SK-N-SH (cell line): Measurements from ENCODE around the gene SH2D3A. TPM values are rescaled to one million over a fixed set of nuclear protein-coding genes. Genes with fewer than 3 reads are reported as not detected.

Experiments used
- CTCF ChIA-PET: fragments of 300-600, 350-600 bp; formaldehyde crosslinking; extraction: SDS; loops from one replicate; lab custom pipeline; 2021; lab: Yijun Ruan, JAX
- POLR2A ChIA-PET: fragments of 350-600 bp; sonication (Branson Sonifier 250); formaldehyde crosslinking; extraction: SDS; loops from one replicate; lab custom pipeline; 2020; ENCODE audit warnings: antibody characterized with exemption, inconsistent platforms; lab: Yijun Ruan, JAX
- DNase-seq: peaks from one replicate; pipeline ENCODE4 v3.0.0; 2012
- H2AFZ ChIP-seq: fragments of 200-600 bp; sonication (generic); 2 replicates; pipeline ENCODE4 v1.8.1; 2016; ENCODE audit warnings: antibody characterized with exemption, mild to moderate bottlenecking, low read depth
- H3F3A ChIP-seq: fragments of 200-600 bp; sonication (generic); replicated peaks from 2 replicates; pipeline ENCODE3; 2016; ENCODE audit warnings: antibody characterized with exemption, mild to moderate bottlenecking; ENCODE audit not compliant: insufficient read depth
- H3K27ac ChIP-seq, 2 experiments: fragments of 200-500 bp in 1 of 2; fragments of 200-600 bp in 1 of 2; sonication (Bioruptor generic) in 1 of 2; sonication (generic), shearing (Covaris generic) in 1 of 2; 2 replicates each; pipeline versions ENCODE4 v1.5.1 to v1.6.1; 2014 to 2016; ENCODE audit warnings: low read depth in 2 of 2, inconsistent platforms in 1 of 2, low read length in 1 of 2, mild to moderate bottlenecking in 1 of 2, mixed read lengths in 1 of 2
- H3K27me3 ChIP-seq: fragments of 200-600 bp; sonication (generic), shearing (Covaris generic); 2 replicates; pipeline ENCODE4 v1.6.1; 2016; ENCODE audit warnings: mixed run types; ENCODE audit not compliant: insufficient read depth
- H3K36me3 ChIP-seq, 2 experiments: fragments of 200-500 bp in 1 of 2; fragments of 200-600 bp in 1 of 2; sonication (Bioruptor generic) in 1 of 2; sonication (generic) in 1 of 2; replicated peaks in 1 of 2; 2 replicates each; pipeline versions ENCODE3 to v1.5.1; 2014 to 2016; ENCODE audit warnings: low read length in 1 of 2, mild to moderate bottlenecking in 1 of 2; ENCODE audit not compliant: insufficient read depth in 2 of 2, control insufficient read depth in 1 of 2
- H3K4me1 ChIP-seq, 2 experiments: fragments of 200-500 bp in 1 of 2; fragments of 200-600 bp in 1 of 2; sonication (Bioruptor generic) in 1 of 2; sonication (generic), shearing (Covaris generic) in 1 of 2; 2 replicates each; pipeline versions ENCODE4 v1.5.1 to v1.6.1; 2014 to 2016; ENCODE audit warnings: low read depth in 1 of 2, low read length in 1 of 2, mixed run types in 1 of 2; ENCODE audit not compliant: insufficient read depth in 2 of 2, control insufficient read depth in 1 of 2
- H3K4me2 ChIP-seq: fragments of 200-600 bp; sonication (generic), shearing (Covaris generic); 2 replicates; pipeline ENCODE4 v1.6.1; 2017; ENCODE audit warnings: mixed run types
- H3K4me3 ChIP-seq, 2 experiments: fragments of 200-500 bp in 1 of 2; fragments of 200-600 bp in 1 of 2; sonication (Bioruptor generic) in 1 of 2; sonication (generic), shearing (Covaris generic) in 1 of 2; 2 replicates each; pipeline versions ENCODE4 v1.5.1 to v1.8.1; 2014 to 2016; ENCODE audit warnings: low read depth in 2 of 2, inconsistent platforms in 1 of 2, low read length in 1 of 2, mild to moderate bottlenecking in 1 of 2, mixed read lengths in 1 of 2, moderate library complexity in 1 of 2
- H3K79me2 ChIP-seq: fragments of 200-600 bp; sonication (generic); 2 replicates; pipeline ENCODE4 v1.8.1; 2017; ENCODE audit warnings: mild to moderate bottlenecking; ENCODE audit not compliant: insufficient read depth
- H3K9ac ChIP-seq: fragments of 200-600 bp; sonication (generic); 2 replicates; pipeline ENCODE4 v1.6.1; 2017; ENCODE audit warnings: mixed run types
- H3K9me2 ChIP-seq: fragments of 200-600 bp; sonication (generic); 2 replicates; pipeline ENCODE4 v1.6.1; 2017; ENCODE audit warnings: mixed run types
- H3K9me3 ChIP-seq: fragments of 200-600 bp; sonication (generic); 2 replicates; pipeline ENCODE4 v1.6.1; 2017; ENCODE audit warnings: mixed run types, mild to moderate bottlenecking, moderate library complexity
- H4K20me1 ChIP-seq: fragments of 200-600 bp; sonication (generic); 2 replicates; pipeline ENCODE4 v1.6.1; 2017; ENCODE audit warnings: mild to moderate bottlenecking, mixed run types; ENCODE audit not compliant: insufficient read depth
- CHD2 ChIP-seq: fragments of 150-350 bp; IDR thresholded peaks from 2 replicates; pipeline ENCODE4 v1.6.1; 2018; ENCODE audit warnings: low read length; ENCODE audit not compliant: partially characterized antibody
- ELF1 ChIP-seq: IDR thresholded peaks from 2 replicates; pipeline ENCODE4 v1.4.0; 2012
- EP300 ChIP-seq, 2 experiments: IDR thresholded peaks; 2 replicates each; pipeline versions ENCODE4 v1.4.0 to v1.6.1; 2012; ENCODE audit warnings: borderline replicate concordance in 1 of 2, low read depth in 1 of 2, low read length in 1 of 2
- FOSL2 ChIP-seq: IDR thresholded peaks from 2 replicates; pipeline ENCODE4 v1.4.0; 2012; ENCODE audit warnings: low read depth, mild to moderate bottlenecking, moderate library complexity, borderline replicate concordance
- FOXJ3 ChIP-seq: sonication (generic); formaldehyde crosslinking; IDR thresholded peaks from 2 replicates; pipeline ENCODE4 v1.5.1; 2020; ENCODE audit warnings: mild to moderate bottlenecking, missing genetic modification reagents
- GABPA ChIP-seq: IDR thresholded peaks from 2 replicates; pipeline ENCODE4 v1.4.0; 2012; ENCODE audit warnings: low read depth, mild to moderate bottlenecking
- GATA2 ChIP-seq: sonication (generic); formaldehyde crosslinking; IDR thresholded peaks from 2 replicates; pipeline ENCODE4 v1.5.0; 2020; ENCODE audit warnings: mild to moderate bottlenecking, missing genetic modification reagents
- NFIC ChIP-seq: IDR thresholded peaks from 2 replicates; pipeline ENCODE4 v1.4.0; 2012; ENCODE audit warnings: borderline replicate concordance
- NRF1 ChIP-seq: IDR thresholded peaks from 2 replicates; pipeline ENCODE4 v1.6.1; 2012; ENCODE audit warnings: low read depth, mild to moderate bottlenecking, low read length
- POLR2AphosphoS5 ChIP-seq: IDR thresholded peaks from 2 replicates; pipeline ENCODE4 v1.6.1; 2012; ENCODE audit warnings: low read depth, low read length
- SIN3A ChIP-seq: IDR thresholded peaks from 2 replicates; pipeline ENCODE4 v1.6.1; 2012; ENCODE audit warnings: low read depth, mild to moderate bottlenecking, low read length, moderate library complexity, borderline replicate concordance
- SMC3 ChIP-seq: IDR thresholded peaks from 2 replicates; pipeline ENCODE4 v1.6.1; 2012; ENCODE audit warnings: low read depth, low read length, improper control_type of control experiment
- YY1 ChIP-seq: IDR thresholded peaks from 2 replicates; pipeline ENCODE4 v1.4.0; 2012; ENCODE audit warnings: low read depth, mild to moderate bottlenecking
- WGBS: methylation state at CpG from one replicate; pipeline ENCODE4 v1.1.6; 2017; ENCODE audit warnings: low lambda C conversion rate; 5-methylcytosine and 5-hydroxymethylcytosine counted together
- polyA plus RNA-seq, 3 experiments: library from polyadenylated mRNA; depleted of rRNA; stranded (reverse); fragments of >200 nt; gene quantifications; 2 replicates each; pipeline ENCODE4 v1.2.3, GENCODE V29; 2012
- TF ChIP-seq, protein P1 (sequence below): IDR thresholded peaks from 2 replicates; pipeline ENCODE4; 2012
- TF ChIP-seq, protein P2 (sequence below): IDR thresholded peaks from 2 replicates; pipeline ENCODE4 v1.4.0; 2012; ENCODE audit warnings: low read depth, borderline replicate concordance
- TF ChIP-seq, protein P3 (sequence below): fragments of 150-350 bp; IDR thresholded peaks from 2 replicates; pipeline ENCODE4 v1.6.1; 2017; ENCODE audit warnings: antibody characterized with exemption, low read length, low read depth, borderline replicate concordance
- TF ChIP-seq, protein P4 (sequence below): IDR thresholded peaks from 2 replicates; pipeline ENCODE4 v1.6.1; 2012; ENCODE audit warnings: mild to moderate bottlenecking, low read depth, low read length, moderate library complexity
- TF ChIP-seq, protein P5 (sequence below): fragments of 150-350 bp; IDR thresholded peaks from 2 replicates; pipeline ENCODE4 v1.6.1; 2016; ENCODE audit warnings: mild to moderate bottlenecking, low read depth, low read length

The SH2D3A gene
- polyA plus RNA-seq, 1 of the 3 experiments (the other 2 are of a cell fraction), result 0.35 TPM

DNA sequence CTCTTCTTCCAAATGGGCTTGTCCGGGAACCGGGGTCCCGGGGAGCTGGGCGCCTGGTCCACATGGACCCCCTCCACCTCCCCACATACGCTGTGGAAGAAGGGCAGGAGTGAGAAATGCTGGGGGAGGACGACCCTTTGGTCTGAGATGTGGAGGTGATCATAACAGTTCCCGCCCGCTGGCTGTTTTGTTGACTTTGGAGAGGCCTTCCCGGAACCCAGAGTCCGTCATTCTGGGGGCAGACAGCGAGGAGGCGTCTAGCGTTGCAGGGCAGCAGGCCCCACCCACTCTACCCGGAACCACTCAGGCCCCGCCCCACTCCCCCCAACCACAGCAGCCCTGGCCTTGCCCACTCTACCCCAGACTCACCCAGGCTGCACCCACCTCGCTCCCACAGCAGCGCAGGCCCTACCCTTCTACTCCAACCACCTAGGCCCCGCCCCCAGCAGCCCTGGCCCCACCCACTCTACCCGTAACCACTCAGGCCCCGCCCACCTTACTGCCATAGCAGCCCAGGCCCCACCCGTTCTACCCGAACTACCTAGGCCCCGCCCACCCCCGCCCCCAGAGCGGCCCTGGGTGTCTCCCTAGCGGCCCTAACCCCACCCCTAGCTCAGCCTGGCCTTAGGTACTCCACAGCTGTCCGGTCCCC lies 37.0 kb downstream of the SH2D3A start:
- peaks cover 3% of the 10 kb centered on the region; the same call in 1 of the 2 replicates for H3K79me2 ChIP-seq
- peaks cover 0 to under 1% of the 10 kb centered on the region in 2 experiments; a peak in 2 of 4 replicates for H3K4me1 ChIP-seq
- TF ChIP-seq, protein P1, sequence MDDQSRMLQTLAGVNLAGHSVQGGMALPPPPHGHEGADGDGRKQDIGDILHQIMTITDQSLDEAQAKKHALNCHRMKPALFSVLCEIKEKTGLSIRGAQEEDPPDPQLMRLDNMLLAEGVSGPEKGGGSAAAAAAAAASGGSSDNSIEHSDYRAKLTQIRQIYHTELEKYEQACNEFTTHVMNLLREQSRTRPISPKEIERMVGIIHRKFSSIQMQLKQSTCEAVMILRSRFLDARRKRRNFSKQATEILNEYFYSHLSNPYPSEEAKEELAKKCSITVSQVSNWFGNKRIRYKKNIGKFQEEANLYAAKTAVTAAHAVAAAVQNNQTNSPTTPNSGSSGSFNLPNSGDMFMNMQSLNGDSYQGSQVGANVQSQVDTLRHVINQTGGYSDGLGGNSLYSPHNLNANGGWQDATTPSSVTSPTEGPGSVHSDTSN, result no peak
- TF ChIP-seq, protein P2, sequence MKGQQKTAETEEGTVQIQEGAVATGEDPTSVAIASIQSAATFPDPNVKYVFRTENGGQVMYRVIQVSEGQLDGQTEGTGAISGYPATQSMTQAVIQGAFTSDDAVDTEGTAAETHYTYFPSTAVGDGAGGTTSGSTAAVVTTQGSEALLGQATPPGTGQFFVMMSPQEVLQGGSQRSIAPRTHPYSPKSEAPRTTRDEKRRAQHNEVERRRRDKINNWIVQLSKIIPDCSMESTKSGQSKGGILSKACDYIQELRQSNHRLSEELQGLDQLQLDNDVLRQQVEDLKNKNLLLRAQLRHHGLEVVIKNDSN, result no peak
- TF ChIP-seq, protein P3, sequence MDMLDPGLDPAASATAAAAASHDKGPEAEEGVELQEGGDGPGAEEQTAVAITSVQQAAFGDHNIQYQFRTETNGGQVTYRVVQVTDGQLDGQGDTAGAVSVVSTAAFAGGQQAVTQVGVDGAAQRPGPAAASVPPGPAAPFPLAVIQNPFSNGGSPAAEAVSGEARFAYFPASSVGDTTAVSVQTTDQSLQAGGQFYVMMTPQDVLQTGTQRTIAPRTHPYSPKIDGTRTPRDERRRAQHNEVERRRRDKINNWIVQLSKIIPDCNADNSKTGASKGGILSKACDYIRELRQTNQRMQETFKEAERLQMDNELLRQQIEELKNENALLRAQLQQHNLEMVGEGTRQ, result no peak
- TF ChIP-seq FOXJ3 (no peak), EP300 (IDR thresholded peaks at IDR 0.05; ENCODE audit: borderline replicate concordance in 1 of 2, low read depth in 1 of 2, low read length in 1 of 2) (no peak), POLR2AphosphoS5 (no peak), NRF1 (no peak), SMC3 (no peak), CHD2 (no peak), ELF1 (no peak), FOSL2 (no peak), SIN3A (no peak), NFIC (no peak), YY1 (no peak), GABPA (no peak), GATA2 (no peak)
- TF ChIP-seq, protein P4, sequence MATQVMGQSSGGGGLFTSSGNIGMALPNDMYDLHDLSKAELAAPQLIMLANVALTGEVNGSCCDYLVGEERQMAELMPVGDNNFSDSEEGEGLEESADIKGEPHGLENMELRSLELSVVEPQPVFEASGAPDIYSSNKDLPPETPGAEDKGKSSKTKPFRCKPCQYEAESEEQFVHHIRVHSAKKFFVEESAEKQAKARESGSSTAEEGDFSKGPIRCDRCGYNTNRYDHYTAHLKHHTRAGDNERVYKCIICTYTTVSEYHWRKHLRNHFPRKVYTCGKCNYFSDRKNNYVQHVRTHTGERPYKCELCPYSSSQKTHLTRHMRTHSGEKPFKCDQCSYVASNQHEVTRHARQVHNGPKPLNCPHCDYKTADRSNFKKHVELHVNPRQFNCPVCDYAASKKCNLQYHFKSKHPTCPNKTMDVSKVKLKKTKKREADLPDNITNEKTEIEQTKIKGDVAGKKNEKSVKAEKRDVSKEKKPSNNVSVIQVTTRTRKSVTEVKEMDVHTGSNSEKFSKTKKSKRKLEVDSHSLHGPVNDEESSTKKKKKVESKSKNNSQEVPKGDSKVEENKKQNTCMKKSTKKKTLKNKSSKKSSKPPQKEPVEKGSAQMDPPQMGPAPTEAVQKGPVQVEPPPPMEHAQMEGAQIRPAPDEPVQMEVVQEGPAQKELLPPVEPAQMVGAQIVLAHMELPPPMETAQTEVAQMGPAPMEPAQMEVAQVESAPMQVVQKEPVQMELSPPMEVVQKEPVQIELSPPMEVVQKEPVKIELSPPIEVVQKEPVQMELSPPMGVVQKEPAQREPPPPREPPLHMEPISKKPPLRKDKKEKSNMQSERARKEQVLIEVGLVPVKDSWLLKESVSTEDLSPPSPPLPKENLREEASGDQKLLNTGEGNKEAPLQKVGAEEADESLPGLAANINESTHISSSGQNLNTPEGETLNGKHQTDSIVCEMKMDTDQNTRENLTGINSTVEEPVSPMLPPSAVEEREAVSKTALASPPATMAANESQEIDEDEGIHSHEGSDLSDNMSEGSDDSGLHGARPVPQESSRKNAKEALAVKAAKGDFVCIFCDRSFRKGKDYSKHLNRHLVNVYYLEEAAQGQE, result no peak
- TF ChIP-seq, protein P5, sequence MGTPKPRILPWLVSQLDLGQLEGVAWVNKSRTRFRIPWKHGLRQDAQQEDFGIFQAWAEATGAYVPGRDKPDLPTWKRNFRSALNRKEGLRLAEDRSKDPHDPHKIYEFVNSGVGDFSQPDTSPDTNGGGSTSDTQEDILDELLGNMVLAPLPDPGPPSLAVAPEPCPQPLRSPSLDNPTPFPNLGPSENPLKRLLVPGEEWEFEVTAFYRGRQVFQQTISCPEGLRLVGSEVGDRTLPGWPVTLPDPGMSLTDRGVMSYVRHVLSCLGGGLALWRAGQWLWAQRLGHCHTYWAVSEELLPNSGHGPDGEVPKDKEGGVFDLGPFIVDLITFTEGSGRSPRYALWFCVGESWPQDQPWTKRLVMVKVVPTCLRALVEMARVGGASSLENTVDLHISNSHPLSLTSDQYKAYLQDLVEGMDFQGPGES, result no peak
- H4K20me1 ChIP-seq, result no peaks in the 10 kb centered on the region
- no peak overlapping the region for H3K27ac ChIP-seq
- H3K9ac ChIP-seq, result no peak overlapping the region
- H3F3A ChIP-seq, result no peaks in the 10 kb centered on the region
- CTCF ChIA-PET, result interaction anchor here (1.4 kb wide), 1 partner anchor 682 kb away, joined by 4 read pairs; no protein-coding TSS in a partner anchor
- no peaks in the 10 kb centered on the region for H3K9me3 ChIP-seq
- no peak overlapping the region for H3K4me2 ChIP-seq
- no peaks in the 10 kb centered on the region for H3K9me2 ChIP-seq
- peak; percentile 71 for DNase-seq
- H2AFZ ChIP-seq, result no peak overlapping the region
- no peak overlapping the region for H3K4me3 ChIP-seq
- 84% methylated on average over 22 of the region's 27 CpGs for WGBS
- POLR2A ChIA-PET, result no interaction called here
- peaks cover 0 to 5% of the 10 kb centered on the region in 2 experiments for H3K36me3 ChIP-seq
- no peaks in the 10 kb centered on the region for H3K27me3 ChIP-seq
